ENCODE measurements around the gene CNDP2. TPM values are rescaled to one million over a fixed set of nuclear protein-coding genes. Genes with fewer than 3 reads are reported as not detected.

Gene CNDP2
- total RNA-seq, 1 donor from 2014 or later: 213 TPM

GRCh38 chr18:74456349-74457042 is 39.7 kb upstream of the CNDP2 start:
- no peak for DNase-seq
- intact Hi-C loops (cut with DNase I): no loop called here
- ATAC-seq: peak; percentile 28
- Histone ChIP-seq H3K36me3 (no peaks in the 10 kb centered on the region), H3K27ac (no peak overlapping the region), H3K27me3 (peaks cover 49% of the 10 kb centered on the region), H3K4me1 (peaks cover 7% of the 10 kb centered on the region), H3K9me3 (no peaks in the 10 kb centered on the region), H3K4me3 (peak overlapping the region; percentile 19)
- TF ChIP-seq, protein P1, sequence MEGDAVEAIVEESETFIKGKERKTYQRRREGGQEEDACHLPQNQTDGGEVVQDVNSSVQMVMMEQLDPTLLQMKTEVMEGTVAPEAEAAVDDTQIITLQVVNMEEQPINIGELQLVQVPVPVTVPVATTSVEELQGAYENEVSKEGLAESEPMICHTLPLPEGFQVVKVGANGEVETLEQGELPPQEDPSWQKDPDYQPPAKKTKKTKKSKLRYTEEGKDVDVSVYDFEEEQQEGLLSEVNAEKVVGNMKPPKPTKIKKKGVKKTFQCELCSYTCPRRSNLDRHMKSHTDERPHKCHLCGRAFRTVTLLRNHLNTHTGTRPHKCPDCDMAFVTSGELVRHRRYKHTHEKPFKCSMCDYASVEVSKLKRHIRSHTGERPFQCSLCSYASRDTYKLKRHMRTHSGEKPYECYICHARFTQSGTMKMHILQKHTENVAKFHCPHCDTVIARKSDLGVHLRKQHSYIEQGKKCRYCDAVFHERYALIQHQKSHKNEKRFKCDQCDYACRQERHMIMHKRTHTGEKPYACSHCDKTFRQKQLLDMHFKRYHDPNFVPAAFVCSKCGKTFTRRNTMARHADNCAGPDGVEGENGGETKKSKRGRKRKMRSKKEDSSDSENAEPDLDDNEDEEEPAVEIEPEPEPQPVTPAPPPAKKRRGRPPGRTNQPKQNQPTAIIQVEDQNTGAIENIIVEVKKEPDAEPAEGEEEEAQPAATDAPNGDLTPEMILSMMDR (IDR thresholded peaks at IDR 0.05): no peak

DNA sequence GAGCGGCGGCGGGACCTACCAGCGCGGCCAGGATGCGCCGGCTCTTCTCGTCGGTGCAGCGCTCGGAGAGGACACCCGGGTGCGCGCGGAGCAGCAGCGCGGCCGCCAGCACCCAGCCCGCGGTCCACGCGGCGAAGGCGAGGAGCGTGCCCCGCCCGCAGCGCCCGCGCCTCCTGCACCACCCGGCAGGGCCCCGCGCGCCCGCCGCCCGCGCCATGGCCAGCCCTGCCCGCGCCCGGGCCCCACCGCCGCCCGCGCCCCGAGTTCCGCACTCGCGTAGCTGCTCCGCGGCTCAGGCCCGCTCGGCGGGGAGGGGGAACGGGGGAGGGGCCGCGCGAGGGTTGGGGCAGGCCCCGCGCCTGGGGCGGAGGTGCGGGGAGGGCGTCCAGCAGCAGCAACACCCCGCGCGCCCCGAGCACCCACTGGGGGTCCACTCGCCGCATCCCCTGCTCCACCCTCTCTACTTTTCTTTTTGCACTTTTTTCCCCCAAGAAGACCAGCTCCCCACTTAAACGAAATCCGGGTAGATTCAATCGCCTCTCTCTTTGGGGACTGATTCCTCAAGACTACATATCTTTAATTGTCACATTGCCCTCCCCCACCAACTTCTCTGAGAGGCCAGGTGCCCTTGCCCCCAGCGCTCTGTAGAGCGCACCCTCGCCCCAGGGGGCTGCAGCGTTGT is 39.0 kb upstream of the CNDP2 start, which contains the start of gene DIPK1C:
Gene DIPK1C (minus strand): TSS at position 266 of the 682 bp plus-strand sequence. CDS start 49 bp downstream, at position 217.
- no peak within 1 kb of the TSS for H3K27ac ChIP-seq
- no peaks in the 10 kb centered on the region for H3K36me3 ChIP-seq
- TF ChIP-seq, protein P1 (IDR thresholded peaks at IDR 0.05): no peak
- DNase-seq (no peak), ATAC-seq (peak; percentile 17)
- intact Hi-C loops (cut with DNase I): no loop called here
- H3K9me3 ChIP-seq: no peaks in the 10 kb centered on the region
- H3K27me3 ChIP-seq: peaks cover 49% of the 10 kb centered on the region
- peaks cover 7% of the 10 kb centered on the region for H3K4me1 ChIP-seq
- peak within 1 kb of the TSS; percentile 19 for H3K4me3 ChIP-seq

DNA sequence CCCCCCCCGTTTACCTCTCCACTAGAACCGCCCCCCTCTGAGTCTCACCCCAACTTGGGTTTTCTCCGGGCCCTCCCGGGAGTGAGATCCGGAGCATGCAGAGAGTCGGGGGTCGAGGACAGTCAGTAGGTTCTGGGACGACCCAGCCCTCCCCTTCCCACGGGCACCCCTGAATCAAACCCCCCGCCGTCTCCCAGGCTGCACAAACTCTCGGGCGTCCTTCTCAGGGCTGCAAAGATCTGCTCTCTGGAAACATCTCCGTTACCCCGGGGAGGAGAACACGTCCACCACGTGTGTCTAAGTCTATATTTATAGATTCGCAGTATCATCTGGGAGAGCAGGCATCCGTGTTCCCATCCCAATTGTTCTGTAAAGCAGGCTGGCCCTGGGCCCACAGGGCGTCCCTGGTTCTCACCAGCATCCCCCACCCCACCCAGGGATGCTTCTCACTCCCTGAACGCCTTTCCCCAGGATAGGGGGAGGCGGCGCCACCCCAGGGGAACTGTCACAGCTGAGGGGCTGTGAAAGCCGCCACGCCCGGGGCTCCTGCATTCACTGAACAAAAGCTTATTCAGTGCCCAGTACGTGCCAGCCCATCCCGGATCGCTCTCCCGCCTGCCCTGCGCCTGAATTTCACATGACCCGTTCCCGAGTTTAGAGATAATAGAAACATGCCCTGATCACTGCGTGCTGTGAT is 38.3 kb upstream of the CNDP2 start:
- no peak overlapping the region for H3K27ac ChIP-seq
- TF ChIP-seq, protein P1 (IDR thresholded peaks at IDR 0.05): no peak
- H3K4me1 ChIP-seq: peaks cover 7% of the 10 kb centered on the region
- no peak overlapping the region for H3K4me3 ChIP-seq
- ATAC-seq (no peak), DNase-seq (no peak)
- no peaks in the 10 kb centered on the region for H3K36me3 ChIP-seq
- no peaks in the 10 kb centered on the region for H3K9me3 ChIP-seq
- intact Hi-C loops (cut with DNase I): no loop called here
- peaks cover 49% of the 10 kb centered on the region for H3K27me3 ChIP-seq

GRCh38 chr18:74459889-74460288 is 36.3 kb upstream of the CNDP2 start:
- ATAC-seq: no peak
- TF ChIP-seq, protein P1 (IDR thresholded peaks at IDR 0.05): peak; percentile 9
- no peak for DNase-seq
- Histone ChIP-seq H3K9me3 (no peaks in the 10 kb centered on the region), H3K4me3 (no peak overlapping the region), H3K27ac (no peak overlapping the region), H3K4me1 (peaks cover 7% of the 10 kb centered on the region), H3K27me3 (peaks cover 29% of the 10 kb centered on the region), H3K36me3 (no peaks in the 10 kb centered on the region)
- intact Hi-C loops (cut with DNase I): no loop called here

DNA sequence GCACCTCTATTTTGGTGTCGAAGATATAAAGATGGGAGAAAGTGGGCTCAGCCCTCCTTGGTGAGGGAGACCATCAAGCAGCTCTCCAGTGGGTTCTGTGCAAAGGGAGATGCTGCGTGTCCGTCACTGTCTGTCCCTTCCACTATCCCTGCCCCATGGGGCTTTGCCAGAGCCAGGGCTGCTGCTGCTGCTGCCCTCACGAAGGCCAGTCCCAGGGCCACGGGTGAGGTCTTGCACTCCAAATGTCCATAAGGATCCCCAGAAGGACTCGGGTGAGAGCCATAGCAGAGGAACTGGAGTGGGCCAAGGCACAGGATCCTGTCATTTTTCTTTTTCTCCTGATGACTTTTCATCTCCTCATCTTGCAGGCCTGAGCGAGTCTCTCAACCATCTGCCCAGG is 35.3 kb upstream of the CNDP2 start:
- H3K27me3 ChIP-seq: peaks cover 19% of the 10 kb centered on the region
- no peaks in the 10 kb centered on the region for H3K9me3 ChIP-seq
- H3K27ac ChIP-seq: no peak overlapping the region
- TF ChIP-seq, protein P1 (IDR thresholded peaks at IDR 0.05): no peak
- no peak overlapping the region for H3K4me3 ChIP-seq
- intact Hi-C loops (cut with DNase I): no loop called here
- H3K36me3 ChIP-seq: no peaks in the 10 kb centered on the region
- peaks cover 7% of the 10 kb centered on the region for H3K4me1 ChIP-seq
- DNase-seq (no peak), ATAC-seq (no peak)
